Embryonic facial prominence (tissue), 1 donor: ENCODE data around the gene GBP2.
"Not testable (repeated sequence)": the region's sequence is repeated elsewhere in the genome, so short reads cannot be mapped to it uniquely, and the experiment has no call there.

Experiments used
- DNase-seq: peaks from one replicate; pipeline ENCODE4 v3.0.0-alpha.2; 2016; ENCODE audit errors: extremely low spot score

GBP2 gene, protein sequence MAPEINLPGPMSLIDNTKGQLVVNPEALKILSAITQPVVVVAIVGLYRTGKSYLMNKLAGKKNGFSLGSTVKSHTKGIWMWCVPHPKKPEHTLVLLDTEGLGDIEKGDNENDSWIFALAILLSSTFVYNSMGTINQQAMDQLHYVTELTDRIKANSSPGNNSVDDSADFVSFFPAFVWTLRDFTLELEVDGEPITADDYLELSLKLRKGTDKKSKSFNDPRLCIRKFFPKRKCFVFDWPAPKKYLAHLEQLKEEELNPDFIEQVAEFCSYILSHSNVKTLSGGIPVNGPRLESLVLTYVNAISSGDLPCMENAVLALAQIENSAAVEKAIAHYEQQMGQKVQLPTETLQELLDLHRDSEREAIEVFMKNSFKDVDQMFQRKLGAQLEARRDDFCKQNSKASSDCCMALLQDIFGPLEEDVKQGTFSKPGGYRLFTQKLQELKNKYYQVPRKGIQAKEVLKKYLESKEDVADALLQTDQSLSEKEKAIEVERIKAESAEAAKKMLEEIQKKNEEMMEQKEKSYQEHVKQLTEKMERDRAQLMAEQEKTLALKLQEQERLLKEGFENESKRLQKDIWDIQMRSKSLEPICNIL

DNA sequence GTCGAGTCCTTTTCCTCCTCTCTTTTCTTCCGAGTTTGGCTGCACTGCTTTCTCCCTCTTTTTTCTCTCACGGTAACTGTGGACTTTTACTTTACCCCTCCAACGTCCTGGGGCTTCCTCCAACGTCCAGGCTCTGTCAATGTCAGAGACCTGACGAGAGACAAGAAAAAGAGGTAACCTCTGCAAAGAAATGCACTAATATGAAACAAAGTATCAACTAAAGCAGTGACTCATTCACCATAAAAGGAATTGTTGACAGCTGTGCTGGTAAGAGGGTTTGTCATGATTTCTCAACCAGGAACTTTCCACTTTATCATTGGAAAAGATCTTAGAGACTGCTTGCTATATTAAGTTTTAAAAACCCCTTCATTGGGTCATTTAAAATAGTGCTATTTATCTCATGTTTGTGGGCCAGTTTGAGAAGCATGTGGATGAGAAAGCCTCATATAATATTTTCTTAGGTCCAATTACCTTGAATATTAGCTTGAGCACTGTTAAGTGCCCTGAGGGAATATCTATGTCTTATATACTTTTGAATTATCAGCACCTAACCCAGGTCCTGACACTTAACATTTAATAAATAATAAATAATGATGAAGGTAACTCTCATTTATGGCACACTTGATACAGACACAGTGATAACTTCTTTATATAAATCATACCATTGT, at the start of gene GBP2:
Gene GBP2 (minus strand): TSS at position 202 of the 668 bp plus-strand sequence. CDS start 4,148 bp downstream, outside the sequence.
- no peak for DNase-seq

DNA sequence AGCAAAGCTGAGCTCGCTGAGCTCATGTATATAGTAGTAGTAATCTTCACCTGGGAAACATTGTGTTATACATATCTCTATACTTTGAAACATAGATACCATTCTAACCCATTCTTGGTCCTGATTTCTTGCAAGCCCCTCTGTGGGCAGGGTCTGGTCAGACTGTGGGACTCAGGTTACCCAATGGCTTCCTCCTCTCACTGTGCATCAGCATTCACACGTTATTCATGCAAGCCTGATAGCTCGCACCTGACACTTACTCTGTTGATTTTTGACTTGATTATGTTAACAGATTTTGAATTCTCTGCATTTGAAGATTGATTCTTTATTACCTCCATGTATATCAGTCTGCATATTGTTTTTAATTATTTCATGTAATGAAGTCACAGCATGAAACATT, 48.6 kb upstream of the GBP2 start:
- no peak for DNase-seq

- DNase-seq: no peak
Measured at GRCh38 chr1:89172468-89173143, 46.7 kb upstream of the GBP2 start.

DNA sequence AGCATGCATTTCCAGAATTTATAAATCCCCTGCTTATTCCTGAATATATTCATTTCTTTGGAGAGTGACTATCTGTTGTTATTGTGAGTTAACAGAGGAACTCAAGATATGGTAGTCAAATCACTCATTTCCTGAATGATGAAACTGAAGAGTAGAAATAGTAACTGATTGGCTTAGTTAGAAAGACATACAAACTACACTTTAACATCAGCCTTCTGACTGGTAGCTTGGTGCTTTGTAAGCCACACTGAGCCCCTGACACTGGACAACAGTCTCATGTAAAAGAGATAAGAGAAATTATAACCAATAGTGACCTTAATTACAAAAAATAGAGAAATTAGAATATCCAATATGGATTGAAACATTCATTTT, 45.1 kb upstream of the GBP2 start:
- no peak for DNase-seq

DNA sequence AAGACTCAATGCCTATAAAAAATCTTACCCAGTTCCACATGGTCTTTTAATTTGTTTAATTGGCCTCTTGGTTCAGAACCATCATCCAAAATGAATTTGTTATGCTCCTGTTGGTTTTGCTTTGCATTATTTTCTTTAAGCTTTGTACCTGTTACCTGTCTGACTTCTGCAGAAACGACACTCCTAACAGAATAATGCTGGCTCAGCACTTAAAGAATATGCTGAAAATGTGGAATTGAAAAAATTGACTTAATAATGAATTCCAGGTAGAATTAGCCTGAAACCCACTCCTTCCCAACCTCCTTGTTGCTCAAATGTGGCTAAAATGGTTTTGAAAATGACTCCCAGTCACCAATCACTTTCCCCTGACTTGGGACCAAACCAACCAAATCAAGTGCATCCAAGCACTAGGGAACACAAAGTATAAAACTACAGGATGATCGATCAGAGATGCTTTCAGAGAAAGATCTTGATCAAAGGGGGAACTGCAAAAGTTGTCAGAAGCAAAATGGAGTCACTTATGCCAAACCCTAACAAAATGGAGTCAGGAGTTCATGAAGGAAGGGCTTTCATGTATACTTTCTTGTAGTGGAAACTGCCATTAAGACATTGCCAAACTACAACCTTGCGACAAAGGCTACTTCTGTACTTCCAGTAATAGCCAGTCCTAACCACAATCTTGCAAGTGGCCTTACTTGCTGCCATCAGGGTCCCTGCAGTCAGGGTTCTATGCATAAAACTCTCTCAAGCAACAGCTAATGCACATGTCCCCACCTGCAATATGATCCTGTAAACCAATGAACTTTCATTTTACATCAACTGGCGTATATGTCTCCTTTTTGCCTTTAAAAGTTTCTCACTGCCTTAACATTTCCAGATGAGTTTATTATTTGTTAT, 44.5 kb upstream of the GBP2 start:
- no peak for DNase-seq

DNA sequence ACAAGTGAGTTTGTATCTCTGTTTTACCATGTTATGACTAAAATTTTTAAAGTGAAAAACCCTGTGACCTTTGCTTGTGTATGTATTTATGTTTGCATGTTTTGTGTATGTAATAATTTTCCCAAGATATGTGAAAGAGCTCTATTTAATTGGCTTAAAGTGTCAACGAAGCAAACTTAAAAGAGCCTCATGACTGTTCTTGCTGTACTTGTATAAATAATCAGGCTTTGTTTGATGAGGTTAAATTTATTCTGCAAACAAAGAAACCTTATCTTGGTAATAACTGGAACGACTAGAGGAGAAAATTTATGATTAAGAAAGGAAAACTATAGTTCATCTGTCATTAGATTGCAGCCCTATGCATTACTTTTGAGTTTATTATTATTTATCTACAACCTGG, 43.3 kb upstream of the GBP2 start:
- no peak for DNase-seq

GRCh38 chr1:89167590-89168230, 41.8 kb upstream of the GBP2 start:
- DNase-seq: no peak

DNA sequence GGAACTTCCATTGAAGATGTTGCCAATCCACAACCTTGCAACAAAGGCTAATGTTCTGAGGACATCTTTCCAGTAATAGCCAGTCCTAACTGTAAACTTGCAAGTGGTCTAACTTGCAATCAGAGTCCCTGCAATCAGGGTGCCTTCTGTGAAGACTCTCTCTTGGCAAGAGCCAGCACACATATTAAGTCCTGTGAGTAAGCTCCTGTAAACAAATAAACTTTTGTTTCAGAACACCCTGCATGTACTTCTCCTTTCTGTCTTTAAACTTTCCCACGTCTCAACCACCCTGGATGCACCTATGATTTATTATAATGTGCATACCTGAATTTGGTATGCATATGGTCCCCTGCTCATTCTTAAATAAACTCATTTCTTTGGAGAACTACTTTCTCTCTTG, 40.8 kb upstream of the GBP2 start:
- no peak for DNase-seq

DNA sequence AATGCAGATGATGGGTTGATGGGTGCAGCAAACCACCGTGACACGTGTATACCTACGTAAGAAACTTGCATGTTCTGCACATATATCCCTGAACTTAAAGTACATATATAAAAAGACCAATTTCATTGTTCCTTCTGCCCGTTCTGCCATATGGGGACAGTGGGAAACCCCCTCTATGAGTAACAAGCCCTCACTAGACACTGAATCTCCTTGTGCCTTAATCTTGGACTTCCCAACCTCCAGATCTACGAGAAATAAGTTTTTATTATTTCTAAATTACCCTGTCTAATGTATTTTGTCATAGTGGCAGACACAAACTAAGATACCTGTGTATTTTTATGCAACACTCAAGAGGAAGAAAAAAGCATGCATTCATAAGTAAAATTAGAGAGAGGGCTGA, 39.9 kb upstream of the GBP2 start:
- no peak for DNase-seq

GRCh38 chr1:89151047-89151446, 25.1 kb upstream of the GBP2 start:
- DNase-seq: no peak

GRCh38 chr1:89149976-89150375, 24.1 kb upstream of the GBP2 start:
- DNase-seq: no peak

DNA sequence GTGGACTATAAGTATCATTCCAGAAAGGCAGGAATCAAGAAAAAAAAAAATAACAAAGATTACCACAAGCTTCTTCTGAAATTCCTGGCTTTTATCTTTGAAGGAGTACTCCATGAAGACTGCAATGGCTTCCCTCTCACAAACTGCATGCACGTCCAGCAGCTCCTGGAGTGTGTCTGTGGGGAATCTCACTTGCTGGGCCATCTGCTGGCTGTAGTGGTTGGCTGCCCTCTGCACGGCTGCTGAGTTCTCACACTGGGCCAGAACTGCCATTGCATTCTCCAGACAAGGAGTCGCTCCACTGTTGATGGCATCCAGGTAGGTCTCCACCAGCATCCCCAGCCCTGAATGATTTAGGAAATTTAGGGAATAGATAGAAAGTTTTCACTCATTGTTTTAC, 23.3 kb upstream of the GBP2 start:
- DNase-seq: no peak

- no peak for DNase-seq
Measured at GRCh38 chr1:89147678-89148658, 22.1 kb upstream of the GBP2 start.

GRCh38 chr1:89146721-89147120, 20.8 kb upstream of the GBP2 start:
- no peak for DNase-seq

DNA sequence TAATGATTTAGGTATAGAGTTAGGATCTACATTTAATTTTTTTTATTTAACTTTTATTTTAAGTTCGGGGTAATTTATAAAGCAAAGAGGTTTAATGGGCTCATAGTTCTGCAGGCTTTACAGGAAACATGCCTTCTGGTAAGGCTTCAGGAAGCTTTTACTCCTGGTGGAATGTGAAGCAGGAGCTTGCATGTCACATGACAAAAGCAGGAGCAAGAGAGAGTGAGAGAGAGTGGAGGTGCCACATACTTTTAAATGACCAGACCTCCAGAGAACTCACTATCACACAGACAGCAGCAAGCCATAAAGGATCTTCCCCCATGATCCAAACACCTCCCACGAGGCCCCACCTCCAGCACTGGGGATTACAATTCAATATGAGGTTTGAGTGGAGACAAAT, 17.6 kb upstream of the GBP2 start:
- DNase-seq: no peak

- no peak for DNase-seq
Measured at GRCh38 chr1:89142160-89142559, 16.2 kb upstream of the GBP2 start.

- DNase-seq: no peak
Measured at GRCh38 chr1:89133747-89134146, 7.8 kb upstream of the GBP2 start.

DNA sequence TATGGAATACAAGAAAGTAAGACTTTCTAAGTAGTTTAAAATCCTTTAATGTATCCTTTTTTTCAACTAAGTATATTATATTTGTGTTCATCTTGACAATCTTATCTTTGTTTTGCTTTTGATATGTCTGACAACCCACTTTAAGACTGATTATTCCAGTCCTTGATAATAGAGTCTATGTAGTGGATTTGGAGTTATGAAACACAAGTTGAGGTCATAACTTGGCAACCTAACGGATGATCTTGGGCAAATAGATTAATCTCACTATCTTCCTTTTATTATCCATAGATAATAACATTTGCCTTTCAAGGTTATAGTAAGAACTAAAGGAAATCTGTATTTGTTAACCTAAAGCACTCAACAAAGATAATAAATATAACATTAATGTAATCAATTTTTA, 4.8 kb upstream of the GBP2 start:
- no peak for DNase-seq

DNA sequence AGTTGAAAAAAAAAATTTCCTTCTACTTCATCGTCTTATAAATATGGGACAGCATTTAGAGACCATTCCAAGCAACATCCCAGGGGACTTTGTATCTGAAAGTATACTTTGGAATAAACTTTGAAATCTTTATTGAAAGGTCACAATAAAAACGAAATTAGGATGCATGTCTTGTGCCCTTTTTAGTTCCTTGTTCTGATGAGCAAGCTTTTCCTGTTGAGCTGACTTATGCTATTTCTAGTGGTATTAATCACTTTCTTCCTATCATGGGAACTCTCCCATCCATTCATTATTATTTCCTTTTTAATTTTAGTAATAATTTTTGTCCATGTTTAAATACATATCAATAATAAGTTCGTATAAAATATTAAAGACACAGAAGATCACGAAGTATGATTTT, 4.0 kb upstream of the GBP2 start:
- no peak for DNase-seq

GRCh38 chr1:89128003-89128458, 2.1 kb upstream of the GBP2 start:
- not testable (repeated sequence) for DNase-seq
